ENCODE results near the gene CXCR4. TPM values are rescaled to one million over a fixed set of nuclear protein-coding genes. Genes with fewer than 3 reads are reported as not detected.
"Not testable (repeated sequence)": the region's sequence is repeated elsewhere in the genome, so short reads cannot be mapped to it uniquely, and the experiment has no call there.

The CXCR4 gene
- total and polyA plus RNA-seq, 7 donors = 5.0 to 255 (median 6.6) TPM

GRCh38 chr2:136104977-136105376, 13.0 kb downstream of the CXCR4 start:
- no peaks in the 10 kb centered on the region for H3K9me3 ChIP-seq
- WGBS, 2 donors = 51 to 80% methylated on average over 3 of the region's 3 CpGs
- no peak overlapping the region for H3K4me3 ChIP-seq
- no peak overlapping the region for H3K27ac ChIP-seq
- intact Hi-C loops (cut with DNase I) = no loop called here
- no peaks in the 10 kb centered on the region for H3K4me1 ChIP-seq
- TF ChIP-seq POLR2A (IDR thresholded peaks at IDR 0.05) = no peak
- no peak for TF ChIP-seq EP300 (IDR thresholded peaks at IDR 0.05)
- no peak for TF ChIP-seq POLR2AphosphoS5 (IDR thresholded peaks at IDR 0.05)
- no peak for TF ChIP-seq CTCF (IDR thresholded peaks at IDR 0.05)
- H3K27me3 ChIP-seq = no peaks in the 10 kb centered on the region
- DNase-seq = no peak
- no peaks in the 10 kb centered on the region for H3K36me3 ChIP-seq

GRCh38 chr2:136101042-136101441, 16.9 kb downstream of the CXCR4 start:
- TF ChIP-seq EP300 (IDR thresholded peaks at IDR 0.05) (no peak), POLR2A (IDR thresholded peaks at IDR 0.05) (no peak), CTCF (IDR thresholded peaks at IDR 0.05) (no peak), POLR2AphosphoS5 (IDR thresholded peaks at IDR 0.05) (no peak)
- H3K4me1 ChIP-seq = no peaks in the 10 kb centered on the region
- WGBS, 2 donors = 94 to 98% methylated on average over 2 of the region's 2 CpGs
- no peaks in the 10 kb centered on the region for H3K36me3 ChIP-seq
- no peak overlapping the region for H3K4me3 ChIP-seq
- DNase-seq = no peak
- no peaks in the 10 kb centered on the region for H3K27me3 ChIP-seq
- H3K27ac ChIP-seq = no peak overlapping the region
- intact Hi-C loops (cut with DNase I) = no loop called here
- no peaks in the 10 kb centered on the region for H3K9me3 ChIP-seq

- no peak overlapping the region for H3K4me3 ChIP-seq
- DNase-seq = no peak
- intact Hi-C loops (cut with DNase I) = no loop called here
- H3K9me3 ChIP-seq = no peaks in the 10 kb centered on the region
- no peaks in the 10 kb centered on the region for H3K36me3 ChIP-seq
- H3K4me1 ChIP-seq = no peaks in the 10 kb centered on the region
- 87 to 93% methylated on average over 4 of the region's 4 CpGs for WGBS, 2 donors
- TF ChIP-seq POLR2A (IDR thresholded peaks at IDR 0.05) (no peak), POLR2AphosphoS5 (IDR thresholded peaks at IDR 0.05) (no peak), CTCF (IDR thresholded peaks at IDR 0.05) (no peak)
- H3K27ac ChIP-seq = no peak overlapping the region
- H3K27me3 ChIP-seq = no peaks in the 10 kb centered on the region
Measured at GRCh38 chr2:136098441-136098840, 19.5 kb downstream of the CXCR4 start.

GRCh38 chr2:136093583-136093982, 24.4 kb downstream of the CXCR4 start:
- H3K27me3 ChIP-seq = no peaks in the 10 kb centered on the region
- no peak overlapping the region for H3K4me3 ChIP-seq
- no peak for DNase-seq
- WGBS, 2 donors = 65 to 73% methylated on average over 3 of the region's 3 CpGs
- no peaks in the 10 kb centered on the region for H3K4me1 ChIP-seq
- no peaks in the 10 kb centered on the region for H3K36me3 ChIP-seq
- H3K27ac ChIP-seq = no peak overlapping the region
- intact Hi-C loops (cut with DNase I) = no loop called here
- TF ChIP-seq POLR2AphosphoS5 (IDR thresholded peaks at IDR 0.05) (no peak), CTCF (IDR thresholded peaks at IDR 0.05) (no peak)
- H3K9me3 ChIP-seq = no peaks in the 10 kb centered on the region

- TF ChIP-seq POLR2A (IDR thresholded peaks at IDR 0.05) (no peak), CTCF (IDR thresholded peaks at IDR 0.05) (no peak), POLR2AphosphoS5 (IDR thresholded peaks at IDR 0.05) (no peak), EP300 (IDR thresholded peaks at IDR 0.05) (no peak)
- no peak overlapping the region for H3K4me3 ChIP-seq
- H3K36me3 ChIP-seq = no peaks in the 10 kb centered on the region
- no peaks in the 10 kb centered on the region for H3K27me3 ChIP-seq
- no peak for DNase-seq
- WGBS, 2 donors = 42 to 49% methylated on average over 1 of the region's 1 CpG
- no peaks in the 10 kb centered on the region for H3K9me3 ChIP-seq
- intact Hi-C loops (cut with DNase I) = no loop called here
- H3K4me1 ChIP-seq = no peaks in the 10 kb centered on the region
- H3K27ac ChIP-seq = no peak overlapping the region
Measured at GRCh38 chr2:136091899-136092298, 26.1 kb downstream of the CXCR4 start.

- WGBS, 2 donors = 96% methylated on average over 43 of the region's 43 CpGs
- H3K9me3 ChIP-seq; H3K36me3 ChIP-seq; intact Hi-C loops (cut with DNase I); H3K27ac ChIP-seq; H3K4me1 ChIP-seq; H3K4me3 ChIP-seq; H3K27me3 ChIP-seq; DNase-seq: not testable (repeated sequence)
Measured at GRCh38 chr2:136087901-136088460, 30.0 kb downstream of the CXCR4 start.

Data from sigmoid colon (tissue), 7 donors.